ENCODE measurements around the gene PDCD2L. TPM values are rescaled to one million over a fixed set of nuclear protein-coding genes. Genes with fewer than 3 reads are reported as not detected.

Gene PDCD2L, protein sequence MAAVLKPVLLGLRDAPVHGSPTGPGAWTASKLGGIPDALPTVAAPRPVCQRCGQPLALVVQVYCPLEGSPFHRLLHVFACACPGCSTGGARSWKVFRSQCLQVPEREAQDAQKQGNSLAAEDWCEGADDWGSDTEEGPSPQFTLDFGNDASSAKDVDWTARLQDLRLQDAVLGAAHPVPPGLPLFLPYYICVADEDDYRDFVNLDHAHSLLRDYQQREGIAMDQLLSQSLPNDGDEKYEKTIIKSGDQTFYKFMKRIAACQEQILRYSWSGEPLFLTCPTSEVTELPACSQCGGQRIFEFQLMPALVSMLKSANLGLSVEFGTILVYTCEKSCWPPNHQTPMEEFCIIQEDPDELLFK
- 29.0 and 31.8 TPM in 2 replicates for total RNA-seq

GRCh38 chr19:34404109-34404909, at the start of gene PDCD2L:
TSS of gene PDCD2L (plus strand) at chr19:34404399. CDS start at chr19:34404431, 32 bp downstream.
- DNase-seq (ENCODE audit: low read depth): peak; percentile 61
- peak within 1 kb of the TSS; percentile 90 for H3K4me3 ChIP-seq (ENCODE audit: low read depth, low read length)
- TF ChIP-seq CTCF (IDR thresholded peaks at IDR 0.05; ENCODE audit: insufficient read depth, low read length, poor library complexity, severe bottlenecking): no peak
- H3K27me3 ChIP-seq (ENCODE audit: control insufficient read depth, insufficient read depth, low read length): no peaks in the 10 kb centered on the region
- H3K36me3 ChIP-seq (ENCODE audit: control insufficient read depth, insufficient read depth, low read length): peaks cover 2% of the 10 kb centered on the region

DNA sequence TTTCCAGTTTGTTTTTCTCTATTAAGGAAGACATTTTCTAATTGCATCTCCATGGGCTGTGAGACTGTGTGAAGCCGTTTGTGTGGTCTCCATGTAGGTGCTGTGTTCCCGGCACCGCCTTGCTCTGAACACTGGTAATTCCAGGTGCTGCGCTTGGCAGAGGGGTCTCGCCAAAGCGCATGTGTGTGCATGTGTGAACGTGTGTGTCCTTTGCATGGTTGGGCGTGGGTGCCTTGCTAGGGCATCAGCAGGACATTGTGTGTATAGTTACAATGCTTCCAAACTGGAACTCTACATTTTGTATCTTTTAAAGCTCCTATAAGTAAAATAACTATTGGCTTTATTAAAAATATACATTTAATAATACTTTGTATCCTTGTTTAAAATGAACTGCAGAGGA, 49.0 kb upstream of the PDCD2L start:
- peaks cover 3% of the 10 kb centered on the region for H3K36me3 ChIP-seq (ENCODE audit: control insufficient read depth, insufficient read depth, low read length)
- no peak for TF ChIP-seq CTCF (IDR thresholded peaks at IDR 0.05; ENCODE audit: insufficient read depth, low read length, poor library complexity, severe bottlenecking)
- no peaks in the 10 kb centered on the region for H3K27me3 ChIP-seq (ENCODE audit: control insufficient read depth, insufficient read depth, low read length)
- DNase-seq (ENCODE audit: low read depth): no peak
- H3K4me3 ChIP-seq (ENCODE audit: low read depth, low read length): no peak overlapping the region

GRCh38 chr19:34356875-34357274, 47.3 kb upstream of the PDCD2L start:
- no peak for TF ChIP-seq CTCF (IDR thresholded peaks at IDR 0.05; ENCODE audit: insufficient read depth, low read length, poor library complexity, severe bottlenecking)
- Histone ChIP-seq H3K4me3 (ENCODE audit: low read depth, low read length) (no peak overlapping the region), H3K36me3 (ENCODE audit: control insufficient read depth, insufficient read depth, low read length) (peaks cover 3% of the 10 kb centered on the region), H3K27me3 (ENCODE audit: control insufficient read depth, insufficient read depth, low read length) (no peaks in the 10 kb centered on the region)
- no peak for DNase-seq (ENCODE audit: low read depth)

DNA sequence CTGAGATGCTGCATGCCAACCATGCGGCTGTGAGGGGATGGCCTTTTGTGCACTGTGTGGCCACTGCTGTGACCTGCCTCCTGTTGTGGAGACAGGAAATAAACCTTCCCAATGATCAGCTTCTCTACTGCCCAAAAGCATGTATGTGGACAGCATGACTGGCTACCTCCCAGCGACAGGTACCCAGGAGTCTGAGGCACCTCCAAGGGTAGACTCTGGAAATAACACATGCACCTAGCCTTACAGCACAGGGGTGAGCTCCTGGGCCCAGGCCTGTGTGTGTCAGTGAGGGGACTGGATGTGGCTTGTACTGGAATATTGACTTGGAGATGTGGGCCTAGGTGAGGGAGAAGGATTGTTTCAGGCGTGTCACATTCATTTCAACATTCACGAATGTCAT, 46.8 kb upstream of the PDCD2L start:
- Histone ChIP-seq H3K36me3 (ENCODE audit: control insufficient read depth, insufficient read depth, low read length) (peaks cover 3% of the 10 kb centered on the region), H3K4me3 (ENCODE audit: low read depth, low read length) (no peak overlapping the region), H3K27me3 (ENCODE audit: control insufficient read depth, insufficient read depth, low read length) (no peaks in the 10 kb centered on the region)
- DNase-seq (ENCODE audit: low read depth): no peak
- TF ChIP-seq CTCF (IDR thresholded peaks at IDR 0.05; ENCODE audit: insufficient read depth, low read length, poor library complexity, severe bottlenecking): no peak

DNA sequence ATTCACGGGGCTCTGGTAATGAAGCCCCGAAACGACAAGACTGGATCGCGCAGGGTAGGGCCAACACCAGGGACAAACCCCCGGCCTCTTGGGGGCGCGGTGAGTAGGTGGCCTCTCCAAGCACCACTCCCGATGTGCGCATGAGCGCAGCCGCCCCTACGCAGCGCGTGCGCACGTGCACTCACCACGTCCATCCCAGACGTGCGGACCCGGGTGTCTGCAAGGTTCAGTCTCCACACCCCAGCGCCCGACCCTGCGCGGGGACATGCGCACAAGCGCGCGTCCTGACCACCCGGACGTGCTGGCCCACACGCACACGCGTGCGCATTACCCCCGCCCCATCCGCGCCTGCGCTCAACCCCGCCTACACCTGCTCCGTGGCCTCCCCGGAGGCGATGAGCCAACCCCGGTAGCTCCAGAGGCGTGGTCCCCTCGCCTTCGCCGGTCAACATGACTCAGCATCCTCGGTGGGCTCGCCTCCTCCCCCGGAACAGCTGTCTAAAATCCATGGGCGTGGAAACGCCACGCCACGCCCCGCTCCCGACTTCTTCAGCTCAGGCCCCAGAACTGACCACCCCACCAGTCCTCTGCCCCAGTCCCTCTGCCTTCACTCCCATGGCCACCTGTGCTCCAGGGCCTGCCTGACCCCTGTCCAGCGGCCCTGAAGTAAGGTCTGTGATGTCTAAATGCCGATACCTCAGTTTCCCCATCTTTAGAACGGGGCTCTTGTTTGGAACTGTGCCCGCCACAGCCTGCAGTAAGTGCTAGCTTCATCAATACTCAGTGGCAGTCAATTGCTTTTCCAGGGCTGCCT, 44.9 kb upstream of the PDCD2L start:
- Histone ChIP-seq H3K36me3 (ENCODE audit: control insufficient read depth, insufficient read depth, low read length) (peaks cover 1% of the 10 kb centered on the region), H3K27me3 (ENCODE audit: control insufficient read depth, insufficient read depth, low read length) (no peaks in the 10 kb centered on the region), H3K4me3 (ENCODE audit: low read depth, low read length) (peak overlapping the region; percentile 31)
- peak; percentile 70 for TF ChIP-seq CTCF (IDR thresholded peaks at IDR 0.05; ENCODE audit: insufficient read depth, low read length, poor library complexity, severe bottlenecking)
- peak; percentile 88 for DNase-seq (ENCODE audit: low read depth)
